HG02678 (cell line): ENCODE measurements around the gene GLRX2.
A peak's percentile ranks its signal among the peaks of the same experiment; 100 is the strongest.
"Not testable (repeated sequence)": the region's sequence is repeated elsewhere in the genome, so short reads cannot be mapped to it uniquely, and the experiment has no call there.

Source experiments
- ATAC-seq: cut with Tn5 transposase; IDR thresholded peaks from one replicate; pipeline ENCODE4 v1.9.1; 2021; ENCODE audit warnings: mild to moderate bottlenecking, moderate library complexity; ENCODE audit not compliant: unreplicated experiment

GLRX2 gene

GRCh38 chr1:193066606-193067005, 38.6 kb downstream of the GLRX2 start:
- ATAC-seq: no peak

- ATAC-seq: no peak
Observed at GRCh38 chr1:193065954-193066353, 39.3 kb downstream of the GLRX2 start.

- no peak for ATAC-seq
Observed at GRCh38 chr1:193062698-193063463, 42.3 kb downstream of the GLRX2 start.

- ATAC-seq: no peak
Observed at GRCh38 chr1:193060938-193061337, 44.3 kb downstream of the GLRX2 start.

GRCh38 chr1:193060406-193060805, 44.8 kb downstream of the GLRX2 start:
- no peak for ATAC-seq

GRCh38 chr1:193060115-193060403, 45.2 kb downstream of the GLRX2 start:
- no peak for ATAC-seq

GRCh38 chr1:193059282-193060114, 45.7 kb downstream of the GLRX2 start, which contains the start of the genes RO60 and UCHL5:
Gene RO60 (plus strand): TSS chr1:193059612. CDS start chr1:193069055, 9,443 bp downstream.
Gene UCHL5 (minus strand): TSS chr1:193059360. CDS start chr1:193059260, 100 bp downstream.
- ATAC-seq: peak; percentile 93

- peak; percentile 43 for ATAC-seq
Observed at GRCh38 chr1:193058529-193059281, 46.5 kb downstream of the GLRX2 start.

- no peak for ATAC-seq
Observed at GRCh38 chr1:193054169-193054675, 51.0 kb downstream of the GLRX2 start.

- ATAC-seq: not testable (repeated sequence)
Observed at GRCh38 chr1:193048913-193049312, 56.3 kb downstream of the GLRX2 start.
